Measurements from ENCODE around the gene LIF.
"Not testable (repeated sequence)": the region's sequence is repeated elsewhere in the genome, so short reads cannot be mapped to it uniquely, and the experiment has no call there.

LIF gene

GRCh38 chr22:30240541-30241417 is 5.8 kb downstream of the LIF start:
- Histone ChIP-seq H3K27me3 (ENCODE audit: low read depth) (no peaks in the 10 kb centered on the region), H3K9me3 (no peaks in the 10 kb centered on the region), H3K4me1 (peaks cover 10% of the 10 kb centered on the region), H3K4me3 (no peak overlapping the region), H3K36me3 (replicated peaks) (no peaks in the 10 kb centered on the region)
- in situ Hi-C loops (cut with MboI; ENCODE audit: low sequenced_read_pairs): no loop called here
- no peak for DNase-seq (ENCODE audit: low spot score in 2 of 2)

DNA sequence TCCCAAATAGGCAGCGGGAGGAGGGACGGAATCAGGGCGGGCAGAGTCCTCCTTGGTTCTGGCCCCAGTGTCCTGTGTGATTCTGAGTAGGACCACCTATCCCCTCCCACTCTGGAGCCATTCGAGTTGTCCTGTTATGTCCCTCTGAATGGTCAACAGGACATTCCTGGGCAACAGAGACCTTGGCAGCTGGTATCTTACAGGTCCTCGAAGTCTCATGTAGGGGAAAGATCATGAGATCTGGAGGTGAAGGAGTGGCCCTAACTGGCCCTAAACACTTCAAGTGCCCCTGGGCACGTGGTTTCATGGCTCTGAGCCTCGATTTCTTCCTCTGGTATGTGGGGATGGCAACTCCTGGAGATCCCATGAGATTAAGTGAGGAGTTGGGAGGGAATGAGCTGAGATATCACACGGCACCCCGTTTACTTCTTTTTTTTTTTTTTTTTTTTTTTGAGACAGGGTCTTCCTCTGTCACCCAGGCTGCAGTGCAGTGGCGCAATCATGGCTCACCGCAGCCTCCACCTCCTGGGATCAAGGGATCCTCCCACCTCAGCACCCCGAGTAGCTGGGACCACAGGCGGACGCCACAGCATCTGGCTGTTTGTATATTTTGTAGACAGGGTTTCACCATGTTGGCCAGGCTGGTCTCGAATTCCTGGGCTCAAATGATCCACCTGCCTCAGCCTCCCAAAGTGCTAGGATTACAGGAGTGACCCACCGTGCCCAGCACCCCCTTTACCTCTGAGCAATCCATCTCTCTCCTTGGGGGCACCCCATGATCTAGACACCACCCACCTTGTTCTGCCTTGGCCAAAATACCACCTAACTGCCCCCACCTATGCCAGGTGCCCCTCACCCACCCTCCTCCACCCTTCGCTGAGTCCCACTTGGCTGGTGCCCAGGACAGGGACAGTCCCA is 6.8 kb downstream of the LIF start:
- in situ Hi-C loops (cut with MboI; ENCODE audit: low sequenced_read_pairs): no loop called here
- no peak overlapping the region for H3K4me3 ChIP-seq
- peaks cover 6% of the 10 kb centered on the region; the same call in 1 of the 2 replicates for H3K4me1 ChIP-seq
- no peaks in the 10 kb centered on the region for H3K27me3 ChIP-seq (ENCODE audit: low read depth)
- no peaks in the 10 kb centered on the region for H3K36me3 ChIP-seq (replicated peaks)
- no peaks in the 10 kb centered on the region for H3K9me3 ChIP-seq
- no peak for DNase-seq (ENCODE audit: low spot score in 2 of 2)

DNA sequence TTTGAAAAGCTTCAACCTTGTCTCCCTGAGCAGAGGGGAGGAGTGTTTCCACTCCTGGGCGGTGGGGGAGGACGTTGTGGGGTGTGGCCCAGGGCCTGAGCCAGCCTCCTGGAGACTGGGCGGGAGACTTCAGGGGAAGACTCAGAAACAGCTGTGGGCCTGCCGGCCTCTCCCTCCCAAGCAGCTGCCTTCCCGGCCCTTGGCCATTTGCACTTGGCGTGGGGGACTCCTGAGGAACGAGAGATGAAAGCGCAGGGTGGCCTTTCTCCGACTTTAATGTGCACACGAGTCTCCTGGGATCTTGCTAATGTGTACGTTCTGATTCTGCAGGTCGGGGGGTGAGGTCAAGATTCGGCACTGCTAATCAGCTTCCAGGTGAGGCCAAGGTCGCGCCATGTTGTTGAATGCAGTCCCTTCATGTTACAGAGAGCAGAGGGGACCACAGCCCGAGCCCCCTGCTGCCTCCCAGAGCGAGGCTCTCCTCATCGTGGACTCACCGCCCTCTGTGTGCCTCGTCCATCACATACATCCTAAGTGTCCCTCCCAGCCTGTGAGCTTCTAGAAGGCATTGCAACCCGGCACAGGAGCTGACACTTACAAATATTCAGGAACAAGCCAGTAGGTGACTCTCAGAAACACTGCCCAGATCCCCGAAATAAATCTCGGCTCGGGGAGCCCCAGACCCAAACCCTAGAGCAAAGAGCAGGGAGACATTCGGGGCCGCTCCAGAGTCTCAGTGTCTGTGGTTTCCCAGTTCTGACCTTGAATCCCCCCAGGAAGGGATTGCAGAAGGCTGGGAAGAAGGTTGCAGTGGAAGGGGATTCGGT is 7.7 kb downstream of the LIF start:
- in situ Hi-C loops (cut with MboI; ENCODE audit: low sequenced_read_pairs): no loop called here
- peaks cover 6% of the 10 kb centered on the region; the same call in 1 of the 2 replicates for H3K4me1 ChIP-seq
- H3K9me3 ChIP-seq: no peaks in the 10 kb centered on the region
- peak in 1 of 2 experiments; percentile 62 for DNase-seq (ENCODE audit: low spot score in 2 of 2)
- no peak overlapping the region for H3K4me3 ChIP-seq
- no peaks in the 10 kb centered on the region for H3K36me3 ChIP-seq (replicated peaks)
- no peaks in the 10 kb centered on the region for H3K27me3 ChIP-seq (ENCODE audit: low read depth)

DNA sequence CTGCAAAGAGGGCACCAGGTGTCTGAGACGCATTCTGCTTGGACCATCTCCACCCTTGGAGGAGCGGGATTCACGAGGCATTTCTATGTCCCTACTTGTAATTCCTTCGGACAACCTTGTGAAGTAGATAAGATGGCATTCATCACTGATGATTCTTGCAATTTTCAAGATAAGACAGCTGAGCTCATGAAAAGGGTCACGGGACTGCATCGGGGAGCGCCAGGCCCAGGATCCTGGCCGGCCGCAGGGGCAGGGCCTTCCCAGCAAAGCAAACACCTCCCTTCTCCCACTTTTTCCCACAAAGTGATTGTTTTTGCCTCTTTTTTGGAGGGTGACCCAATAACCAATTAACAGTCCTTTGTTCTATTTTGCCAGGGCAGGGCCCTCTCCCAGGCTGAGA is 8.4 kb downstream of the LIF start:
- peaks cover 6% of the 10 kb centered on the region; the same call in 1 of the 2 replicates for H3K4me1 ChIP-seq
- in situ Hi-C loops (cut with MboI; ENCODE audit: low sequenced_read_pairs): no loop called here

GRCh38 chr22:30236875-30237274 is 9.7 kb downstream of the LIF start:
- peaks cover 6% of the 10 kb centered on the region; the same call in 1 of the 2 replicates for H3K4me1 ChIP-seq

More for the DNA sequence above, 8.4 kb downstream of the LIF start:
- H3K27me3 ChIP-seq (ENCODE audit: low read depth): no peaks in the 10 kb centered on the region
- no peaks in the 10 kb centered on the region for H3K36me3 ChIP-seq (replicated peaks)
- H3K4me3 ChIP-seq: no peak overlapping the region
- DNase-seq (ENCODE audit: low spot score in 2 of 2): no peak
- no peaks in the 10 kb centered on the region for H3K9me3 ChIP-seq

GRCh38 chr22:30235687-30236170 is 10.8 kb downstream of the LIF start:
- in situ Hi-C loops (cut with MboI; ENCODE audit: low sequenced_read_pairs): no loop called here
- no peak overlapping the region for H3K4me3 ChIP-seq
- no peak for DNase-seq (ENCODE audit: low spot score in 2 of 2)
- H3K27me3 ChIP-seq (ENCODE audit: low read depth): no peaks in the 10 kb centered on the region
- peaks cover 6% of the 10 kb centered on the region; the same call in 1 of the 2 replicates for H3K4me1 ChIP-seq
- no peaks in the 10 kb centered on the region for H3K9me3 ChIP-seq
- no peaks in the 10 kb centered on the region for H3K36me3 ChIP-seq (replicated peaks)

More at GRCh38 chr22:30236875-30237274, 9.7 kb downstream of the LIF start:
- no peaks in the 10 kb centered on the region for H3K36me3 ChIP-seq (replicated peaks)
- in situ Hi-C loops (cut with MboI; ENCODE audit: low sequenced_read_pairs): no loop called here
- no peaks in the 10 kb centered on the region for H3K9me3 ChIP-seq
- no peak for DNase-seq (ENCODE audit: low spot score in 2 of 2)
- H3K4me3 ChIP-seq: no peak overlapping the region
- H3K27me3 ChIP-seq (ENCODE audit: low read depth): no peaks in the 10 kb centered on the region

GRCh38 chr22:30234786-30235470 is 11.6 kb downstream of the LIF start:
- no peak overlapping the region for H3K4me3 ChIP-seq
- H3K27me3 ChIP-seq (ENCODE audit: low read depth): no peaks in the 10 kb centered on the region
- no peak for DNase-seq (ENCODE audit: low spot score in 2 of 2)
- no peaks in the 10 kb centered on the region for H3K9me3 ChIP-seq
- peaks cover 6% of the 10 kb centered on the region; the same call in 1 of the 2 replicates for H3K4me1 ChIP-seq
- no peaks in the 10 kb centered on the region for H3K36me3 ChIP-seq (replicated peaks)
- in situ Hi-C loops (cut with MboI; ENCODE audit: low sequenced_read_pairs): no loop called here

DNA sequence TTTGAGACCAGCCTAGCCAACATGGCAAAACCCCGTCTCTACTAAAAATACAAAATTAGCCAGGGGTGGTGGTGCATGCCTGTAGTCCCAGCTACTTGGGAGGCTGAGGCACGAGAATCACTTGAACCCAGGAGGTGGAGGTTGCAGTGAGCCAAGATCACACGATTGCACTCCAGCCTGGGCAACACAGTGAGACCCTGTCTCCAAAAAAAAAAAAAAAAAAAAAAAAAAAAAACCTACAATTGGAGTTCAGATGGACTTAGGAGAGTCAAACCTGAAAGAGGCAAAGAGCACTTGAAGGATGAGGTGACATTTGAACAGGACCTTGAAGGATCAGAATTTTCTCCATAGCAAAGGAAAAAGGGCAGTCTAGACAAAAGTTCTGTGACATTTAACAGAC is 12.2 kb downstream of the LIF start:
- H3K4me1 ChIP-seq; in situ Hi-C loops (cut with MboI; ENCODE audit: low sequenced_read_pairs); H3K36me3 ChIP-seq (replicated peaks); H3K9me3 ChIP-seq; H3K4me3 ChIP-seq; DNase-seq (ENCODE audit: low spot score in 2 of 2); H3K27me3 ChIP-seq (ENCODE audit: low read depth): not testable (repeated sequence)

GRCh38 chr22:30233582-30233981 is 13.0 kb downstream of the LIF start:
- peaks cover 11% of the 10 kb centered on the region for H3K4me1 ChIP-seq
- no peaks in the 10 kb centered on the region for H3K9me3 ChIP-seq
- H3K27me3 ChIP-seq (ENCODE audit: low read depth): no peaks in the 10 kb centered on the region
- H3K4me3 ChIP-seq: no peak overlapping the region
- in situ Hi-C loops (cut with MboI; ENCODE audit: low sequenced_read_pairs): no loop called here
- H3K36me3 ChIP-seq (replicated peaks): no peaks in the 10 kb centered on the region
- no peak for DNase-seq (ENCODE audit: low spot score in 2 of 2)

- Histone ChIP-seq H3K27me3 (ENCODE audit: low read depth) (no peaks in the 10 kb centered on the region), H3K4me1 (peaks cover 13% of the 10 kb centered on the region), H3K36me3 (replicated peaks) (no peaks in the 10 kb centered on the region), H3K4me3 (no peak overlapping the region), H3K9me3 (no peaks in the 10 kb centered on the region)
- DNase-seq (ENCODE audit: low spot score in 2 of 2): no peak
- in situ Hi-C loops (cut with MboI; ENCODE audit: low sequenced_read_pairs): no loop called here
Observed at GRCh38 chr22:30232716-30233218, 13.8 kb downstream of the LIF start.

DNA sequence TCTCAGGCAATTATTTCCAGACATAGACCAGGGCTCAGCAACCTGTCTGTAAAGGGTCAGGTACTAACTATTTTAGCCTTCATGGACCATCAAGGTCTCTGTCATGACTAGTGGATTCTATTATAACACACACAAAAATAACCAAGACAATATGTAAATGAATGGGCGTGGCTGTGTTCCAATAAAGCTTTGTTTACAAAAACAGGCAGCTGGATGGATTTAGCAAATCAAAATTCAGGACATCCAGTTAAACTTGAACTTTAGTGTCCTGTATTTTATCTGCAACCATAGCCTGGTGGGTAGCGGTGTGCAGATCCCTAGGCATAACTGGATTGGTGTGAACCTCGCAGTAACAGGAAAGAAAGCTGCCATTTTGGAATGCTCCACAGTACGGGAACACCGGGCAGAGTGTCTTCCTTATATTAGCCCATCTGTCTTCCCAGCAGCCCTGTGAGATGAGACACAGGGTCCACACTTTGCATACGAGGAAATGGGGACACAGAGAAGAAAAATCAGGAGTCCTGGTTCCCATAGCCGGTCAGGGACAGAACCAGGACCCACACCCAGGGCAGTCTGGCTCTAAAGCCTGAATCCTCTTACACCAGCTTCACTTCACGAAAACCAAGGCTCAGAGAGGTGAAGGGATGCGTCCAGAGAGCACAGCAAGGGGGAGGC is 15.6 kb downstream of the LIF start:
- Histone ChIP-seq H3K4me1 (peaks cover 7% of the 10 kb centered on the region), H3K27me3 (ENCODE audit: low read depth) (no peaks in the 10 kb centered on the region), H3K36me3 (replicated peaks) (no peaks in the 10 kb centered on the region), H3K4me3 (no peak overlapping the region), H3K9me3 (no peaks in the 10 kb centered on the region)
- in situ Hi-C loops (cut with MboI; ENCODE audit: low sequenced_read_pairs): no loop called here
- DNase-seq (ENCODE audit: low spot score in 2 of 2): no peak

GRCh38 chr22:30230330-30230729 is 16.2 kb downstream of the LIF start:
- no peak for DNase-seq (ENCODE audit: low spot score in 2 of 2)
- H3K9me3 ChIP-seq: no peaks in the 10 kb centered on the region
- peaks cover 7% of the 10 kb centered on the region for H3K4me1 ChIP-seq
- no peaks in the 10 kb centered on the region for H3K36me3 ChIP-seq (replicated peaks)
- H3K4me3 ChIP-seq: no peak overlapping the region
- in situ Hi-C loops (cut with MboI; ENCODE audit: low sequenced_read_pairs): no loop called here
- H3K27me3 ChIP-seq (ENCODE audit: low read depth): no peaks in the 10 kb centered on the region

All from HAP-1 (cell line).